Muscle of arm (tissue), 12 donors: ENCODE measurements around the gene DUOXA2. TPM values are rescaled to one million over a fixed set of nuclear protein-coding genes. Genes with fewer than 3 reads are reported as not detected.
"Not testable (repeated sequence)": the region's sequence is repeated elsewhere in the genome, so short reads cannot be mapped to it uniquely, and the experiment has no call there.

Experiments
- DNase-seq: peaks from one replicate; pipeline ENCODE4 v3.0.0-alpha.2; 2013
- polyA plus RNA-seq, 12 donors: library from polyadenylated mRNA; unstranded; fragments of 120-200 nt; gene quantifications; one replicate each; pipeline ENCODE4 v1.2.1, GENCODE V29; 2013; ENCODE audit not compliant: insufficient read length in 12 of 12

DUOXA2 gene
- polyA plus RNA-seq, 12 donors: 0.16 to 1.2 TPM; not detected in 10

DNA sequence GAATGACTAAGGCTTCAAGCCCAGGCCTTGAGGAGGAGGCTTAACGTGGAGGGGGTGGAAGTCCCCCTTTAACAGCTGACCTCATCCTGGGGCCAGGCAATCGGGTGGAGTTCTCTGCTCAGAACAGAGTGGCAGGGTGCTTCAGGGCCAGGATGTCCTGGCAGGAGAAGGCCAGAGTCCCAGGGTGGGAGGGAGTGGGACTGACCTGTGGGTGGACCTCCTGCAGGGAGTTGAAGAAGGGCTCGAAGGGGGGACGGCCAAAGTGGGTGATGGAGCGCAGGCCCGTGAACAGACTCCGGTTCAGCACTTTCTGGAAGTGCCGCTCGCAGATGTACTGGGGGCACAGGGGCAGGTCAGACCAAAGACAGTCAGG lies 19.8 kb upstream of the DUOXA2 start:
- no peak for DNase-seq

DNA sequence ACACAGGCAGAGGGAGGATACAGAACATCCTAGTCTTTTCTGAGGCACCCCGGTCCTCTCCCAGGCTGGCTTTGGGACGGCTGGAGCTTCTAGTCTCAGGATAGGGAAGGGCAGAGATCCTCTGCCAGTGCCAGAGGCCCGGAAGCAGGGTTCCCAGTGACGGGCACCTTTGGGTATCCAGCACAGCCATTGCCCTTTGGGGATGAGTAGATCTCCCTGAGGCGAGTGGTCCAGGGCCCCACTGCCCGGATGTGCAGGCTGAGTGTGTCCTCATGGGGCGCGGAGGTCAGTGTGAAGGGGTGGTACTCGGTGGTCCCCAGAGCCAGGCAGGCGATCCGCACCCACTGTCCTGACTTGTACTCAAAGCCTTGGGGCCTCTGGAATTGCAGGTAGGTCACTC lies 18.5 kb upstream of the DUOXA2 start:
- DNase-seq: no peak

DNA sequence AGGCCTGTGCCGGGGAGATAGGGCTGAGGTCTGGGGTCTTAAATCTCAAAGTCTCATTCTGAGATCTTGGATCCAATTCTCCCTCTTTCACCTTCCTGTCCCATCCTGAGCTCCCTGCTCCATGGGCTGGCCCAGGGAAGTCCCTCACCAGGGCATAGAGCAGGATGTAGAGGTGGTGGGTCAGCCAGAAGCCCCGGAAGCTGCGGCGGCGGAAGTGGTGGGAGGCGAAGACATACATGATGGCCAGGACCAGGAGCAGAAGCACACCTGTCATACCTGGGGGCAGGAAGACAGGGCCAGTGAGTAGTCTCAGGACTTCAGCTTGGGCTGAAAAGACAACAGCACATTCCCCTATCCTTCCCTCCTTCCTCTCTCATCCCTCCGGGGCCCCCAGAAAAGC lies 16.7 kb upstream of the DUOXA2 start:
- DNase-seq: no peak

DNA sequence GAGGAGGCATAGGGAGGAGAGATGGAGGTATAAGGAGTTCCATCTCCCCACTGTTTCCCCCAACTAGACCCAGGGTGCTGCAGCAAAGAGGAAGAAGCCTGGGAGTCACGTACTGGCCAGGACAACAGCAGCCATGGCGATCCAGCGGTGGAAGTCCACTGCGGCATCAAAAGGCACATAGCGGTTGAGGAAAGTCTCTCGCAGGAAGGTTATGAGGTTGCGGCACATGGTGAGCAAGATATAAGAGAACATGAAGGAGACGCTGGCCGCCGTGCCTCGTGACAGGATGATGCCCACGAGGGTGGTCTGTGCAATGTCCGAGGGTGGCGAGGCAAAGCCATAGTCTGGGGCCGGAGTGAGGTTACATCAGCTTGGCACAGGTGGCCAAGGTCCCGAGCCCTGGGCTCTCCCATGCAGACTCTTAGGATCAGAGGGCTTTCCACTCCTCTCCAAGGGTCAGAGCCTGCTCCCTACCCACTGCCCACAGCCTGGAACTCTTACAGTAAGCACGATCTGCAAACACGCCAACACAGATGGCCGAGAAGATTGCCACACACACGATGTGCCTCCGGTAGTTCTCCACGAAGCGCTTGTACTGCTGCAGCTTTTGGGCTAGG lies 14.5 kb upstream of the DUOXA2 start:
- no peak for DNase-seq

DNA sequence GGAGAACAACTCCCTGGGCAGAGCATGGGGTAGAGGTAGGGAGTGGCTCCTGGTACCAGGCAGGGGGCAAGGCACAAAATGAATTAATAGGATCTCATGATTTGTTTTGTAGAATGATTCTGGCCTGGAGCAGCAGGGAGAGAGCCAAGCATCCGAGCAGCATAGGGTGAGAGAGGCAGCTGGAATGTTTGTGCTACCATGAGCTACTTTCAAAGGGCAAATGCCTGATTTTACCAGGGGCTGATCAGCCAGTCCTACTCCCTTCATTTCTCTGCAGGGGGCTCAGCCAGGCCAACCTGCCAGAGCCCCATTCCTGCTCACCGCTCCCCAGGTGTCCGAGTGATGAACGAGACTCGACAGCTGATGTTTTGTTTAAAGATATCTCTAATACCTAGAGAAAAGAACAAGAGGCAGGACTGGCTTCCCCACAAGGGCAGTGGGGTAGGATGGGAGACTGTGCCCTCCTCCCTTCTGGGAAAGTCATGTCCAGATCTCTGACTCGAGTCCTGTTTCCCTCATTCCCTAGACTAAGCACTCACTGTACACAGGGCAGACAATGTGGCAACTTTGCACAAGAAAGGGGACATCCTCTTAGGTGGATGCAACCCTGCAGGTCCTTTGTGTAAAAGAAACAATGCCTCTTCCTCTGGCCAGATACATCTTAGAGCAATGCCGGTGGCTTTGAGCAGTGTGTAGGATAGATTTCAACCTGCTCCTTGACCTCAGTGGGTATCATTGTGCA lies 13.1 kb upstream of the DUOXA2 start:
- no peak for DNase-seq

DNA sequence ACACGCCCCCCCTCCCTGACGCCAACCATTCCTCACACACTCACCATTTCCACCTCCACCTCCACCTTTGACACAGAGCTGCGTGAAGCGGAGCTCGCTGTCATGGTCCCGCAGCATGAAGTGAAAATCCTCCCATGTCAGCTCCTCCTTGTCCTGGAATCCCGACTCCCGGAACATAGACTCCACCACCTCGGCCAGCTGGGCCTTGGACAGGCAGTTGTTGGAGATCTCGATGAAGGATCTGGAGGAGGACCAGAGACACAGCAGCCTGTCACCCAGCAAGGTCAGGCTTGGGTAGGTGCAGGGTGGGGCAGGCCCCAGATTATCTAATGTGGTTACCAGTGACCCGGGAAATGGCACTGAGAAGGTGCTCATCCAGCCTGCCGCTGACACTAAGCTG lies 12.4 kb upstream of the DUOXA2 start:
- DNase-seq: no peak

DNA sequence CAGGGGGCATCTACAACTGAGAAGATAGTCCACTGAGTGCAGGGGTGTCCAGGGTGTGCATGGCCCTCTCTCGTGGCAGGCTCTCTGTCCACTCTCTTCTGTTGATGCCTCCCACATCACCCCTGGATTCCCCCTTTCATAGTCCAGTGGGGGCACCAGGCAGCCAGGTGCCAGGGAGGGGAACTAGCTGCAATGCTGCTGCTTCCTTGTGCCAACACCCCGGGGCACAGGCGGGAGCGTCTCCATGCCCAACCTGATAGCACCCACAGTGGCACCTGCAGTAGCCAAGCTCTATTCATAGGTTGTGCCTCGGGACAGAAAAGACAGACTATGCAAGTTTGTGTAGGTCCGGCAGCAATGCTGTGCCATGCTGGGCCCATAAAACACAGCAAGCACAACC lies 11.9 kb upstream of the DUOXA2 start:
- DNase-seq: no peak

DNA sequence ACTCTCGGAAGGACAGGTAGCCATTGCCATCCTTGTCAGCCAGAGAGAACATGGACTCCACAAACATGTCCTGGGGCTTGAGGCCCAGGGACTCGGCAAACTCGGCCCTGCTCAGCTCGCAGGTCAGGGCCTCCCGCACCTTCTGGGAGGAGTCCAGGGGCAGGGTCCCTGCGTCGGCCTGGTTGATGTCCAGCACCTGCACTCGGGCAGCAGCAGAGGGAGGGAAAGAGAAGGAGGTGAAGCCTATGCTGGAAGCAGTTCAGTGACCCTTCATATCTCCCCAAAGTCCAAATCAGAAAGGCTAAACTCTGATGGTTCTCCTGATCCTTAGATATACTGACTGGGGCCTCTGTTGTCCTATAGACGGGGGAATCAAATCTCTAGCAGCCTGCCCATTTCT lies 10.0 kb upstream of the DUOXA2 start:
- not testable (repeated sequence) for DNase-seq

DNA sequence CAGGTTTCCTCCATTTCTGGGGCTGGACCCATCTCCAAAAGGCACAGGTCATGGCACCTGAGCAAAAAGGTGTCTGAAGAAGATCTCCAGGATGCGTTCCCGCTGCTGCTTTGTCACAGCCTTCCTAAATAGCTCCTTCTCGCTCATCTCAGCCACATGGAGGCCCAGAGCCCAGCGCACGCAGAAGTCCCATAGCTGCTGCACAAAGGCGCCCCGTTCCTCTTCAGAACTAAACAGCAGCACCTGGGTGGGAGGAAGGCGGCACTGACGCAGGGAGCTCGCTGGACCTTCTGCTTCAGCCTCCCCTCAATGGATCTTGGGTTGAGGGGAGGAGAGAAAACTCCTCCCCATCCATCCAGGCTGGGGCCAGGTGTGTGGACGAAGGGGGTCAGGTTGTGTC lies 8.5 kb upstream of the DUOXA2 start:
- DNase-seq: no peak

DNA sequence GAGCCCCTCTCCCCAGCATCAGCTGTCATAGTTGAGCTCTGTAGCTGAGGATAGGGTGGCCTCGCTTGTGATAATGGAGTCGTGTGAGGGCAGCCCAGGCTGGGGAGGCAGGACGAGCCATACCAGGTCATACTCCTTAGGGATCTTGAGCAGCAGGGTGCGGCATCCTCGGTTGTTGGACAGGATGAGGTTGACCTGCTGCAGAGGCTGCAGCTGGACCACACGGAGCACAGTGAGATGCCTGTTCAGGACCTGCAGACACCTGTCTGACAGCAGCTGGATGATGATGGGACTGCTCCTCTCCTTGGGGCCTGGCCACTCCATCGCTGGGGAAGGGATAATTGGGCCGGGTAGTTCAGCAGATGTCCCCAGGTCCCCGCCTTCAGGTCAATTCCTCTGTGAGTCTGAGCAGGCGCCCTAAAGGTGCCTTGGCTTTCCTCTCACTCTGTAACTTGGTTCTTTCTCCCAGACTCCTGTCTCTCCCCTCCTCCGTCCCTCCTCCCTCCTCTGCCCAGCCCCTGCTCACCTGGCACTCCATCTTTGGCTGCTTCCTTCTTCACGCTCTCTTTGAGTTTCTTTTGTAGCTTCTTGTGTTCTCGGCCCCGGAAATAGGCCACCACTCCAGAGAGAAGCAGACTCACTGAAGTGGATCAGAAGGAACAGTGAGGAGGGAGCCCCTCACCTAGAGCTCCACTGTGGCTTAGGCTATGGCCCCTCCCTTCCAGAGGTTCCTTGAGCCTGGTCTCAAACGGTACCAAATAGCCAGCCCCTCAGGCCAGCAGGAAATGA lies 7.9 kb upstream of the DUOXA2 start:
- no peak for DNase-seq

DNA sequence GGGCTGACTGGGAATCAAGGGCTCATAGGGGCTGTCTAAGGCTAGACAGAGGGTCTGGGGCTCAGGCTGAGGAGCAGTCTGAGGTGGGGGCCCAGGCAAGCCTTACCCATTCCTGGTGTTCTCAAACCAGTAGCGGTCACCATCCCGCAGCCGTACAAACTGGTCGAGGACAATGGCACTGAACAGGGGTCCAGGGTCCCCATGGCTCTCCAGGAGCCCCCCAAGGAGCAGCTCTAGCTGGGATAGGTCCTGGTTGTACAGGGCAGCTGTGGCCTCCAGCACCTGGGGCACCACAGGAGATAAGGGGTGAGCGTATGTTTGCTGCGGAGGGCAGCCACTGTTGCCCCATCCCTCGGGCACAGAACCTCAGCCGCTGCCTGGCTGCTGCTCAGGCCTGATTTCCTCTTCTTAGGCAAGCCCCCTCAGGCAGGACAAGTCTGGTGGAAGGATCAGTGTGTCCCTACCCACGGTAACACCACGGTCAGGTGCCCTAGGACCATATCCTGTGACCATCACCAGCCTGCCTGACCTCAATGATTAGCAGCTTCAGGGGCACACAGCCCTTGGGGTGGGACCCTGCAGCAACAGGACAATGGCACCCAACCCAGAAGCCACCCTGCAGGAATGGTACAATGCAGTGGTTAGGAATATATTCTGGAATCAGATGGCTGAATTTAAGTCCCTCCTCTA lies 6.0 kb upstream of the DUOXA2 start:
- no peak for DNase-seq

DNA sequence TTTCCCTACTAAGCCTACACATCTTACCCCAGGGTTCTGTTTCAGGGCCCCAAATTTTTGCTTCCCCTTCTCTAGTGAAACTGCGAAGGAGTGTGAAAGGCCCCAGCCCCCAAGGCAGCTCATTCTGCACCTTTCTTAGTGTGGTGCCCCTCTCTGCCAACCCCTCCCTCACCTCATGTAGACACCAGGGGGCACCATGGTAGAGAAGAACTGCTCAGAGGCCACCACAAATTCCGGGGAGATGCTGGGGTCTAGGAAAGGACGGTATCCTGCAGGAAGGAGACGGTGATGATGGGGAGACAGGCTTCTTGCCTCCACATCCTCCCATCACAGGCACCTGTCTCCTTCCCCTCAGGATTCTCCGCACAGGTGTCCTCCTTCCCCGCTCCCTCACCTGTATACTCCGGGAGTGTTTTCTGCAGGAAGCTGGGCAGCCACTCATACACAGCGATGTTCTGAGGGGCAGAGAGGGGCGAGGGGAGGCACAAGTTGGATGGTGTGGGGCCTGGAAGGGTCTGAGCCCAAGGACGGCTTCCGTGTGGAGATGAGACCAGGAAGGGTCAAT lies 3.8 kb upstream of the DUOXA2 start:
- no peak for DNase-seq

DNA sequence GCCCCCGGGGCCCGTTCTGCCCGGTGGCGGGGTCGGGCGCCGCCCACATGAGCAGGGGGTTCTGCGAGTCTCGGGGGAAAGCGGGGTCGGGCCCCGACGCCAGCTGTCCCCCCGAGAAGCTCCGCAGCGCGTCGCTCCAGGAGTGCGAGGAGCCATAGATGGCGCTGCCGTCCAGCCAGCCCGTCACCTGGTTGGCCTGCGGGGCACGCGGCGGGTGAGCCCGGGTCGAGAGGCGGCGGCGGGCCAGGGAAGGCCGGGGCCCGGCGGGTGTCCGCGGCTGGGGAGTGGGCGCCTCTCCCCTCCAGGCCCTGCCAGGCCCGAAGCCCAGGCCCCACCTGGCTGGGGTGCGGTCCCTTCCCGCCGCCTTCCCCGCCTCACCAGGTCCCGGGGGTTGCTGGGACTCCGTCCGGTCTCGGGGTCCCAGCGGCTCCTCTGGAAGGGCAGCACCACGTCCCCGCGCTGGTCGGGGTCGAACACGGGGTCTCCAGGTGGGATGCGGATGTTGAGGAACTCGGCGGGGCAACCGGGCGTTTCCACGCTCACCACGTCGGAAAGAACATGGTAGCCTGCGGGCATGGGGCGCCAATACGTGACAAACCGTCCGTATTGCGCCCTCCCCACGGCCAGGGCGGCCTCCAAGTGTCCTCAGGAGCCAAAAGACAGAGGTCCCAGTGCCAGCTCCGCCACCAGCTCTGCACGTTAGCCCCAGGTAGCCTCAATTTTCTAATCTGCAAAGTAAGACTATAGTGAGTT lies 2.6 kb upstream of the DUOXA2 start:
- no peak for DNase-seq

DNA sequence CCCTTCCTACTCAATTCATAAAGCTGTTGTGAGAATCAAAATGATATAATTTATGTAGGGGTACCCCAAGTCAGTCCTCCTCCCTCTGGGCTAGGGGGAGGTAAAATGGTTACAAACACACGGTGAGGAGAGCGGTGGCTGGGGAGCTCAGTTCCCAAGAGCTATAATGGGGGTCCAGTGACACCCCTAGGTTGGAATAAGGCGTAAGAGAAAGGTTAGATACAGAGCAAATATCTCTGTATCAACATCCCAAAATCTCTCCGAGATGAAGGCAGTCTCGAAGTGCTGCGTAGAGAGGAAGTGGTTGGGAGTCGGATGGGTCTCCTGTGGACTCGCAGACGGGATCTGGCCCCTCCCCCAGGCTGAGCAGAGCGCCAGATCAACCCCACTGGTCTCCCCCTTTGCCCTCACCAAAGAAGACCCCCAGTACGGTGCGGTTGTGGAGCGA lies 2.0 kb upstream of the DUOXA2 start:
- no peak for DNase-seq

DNA sequence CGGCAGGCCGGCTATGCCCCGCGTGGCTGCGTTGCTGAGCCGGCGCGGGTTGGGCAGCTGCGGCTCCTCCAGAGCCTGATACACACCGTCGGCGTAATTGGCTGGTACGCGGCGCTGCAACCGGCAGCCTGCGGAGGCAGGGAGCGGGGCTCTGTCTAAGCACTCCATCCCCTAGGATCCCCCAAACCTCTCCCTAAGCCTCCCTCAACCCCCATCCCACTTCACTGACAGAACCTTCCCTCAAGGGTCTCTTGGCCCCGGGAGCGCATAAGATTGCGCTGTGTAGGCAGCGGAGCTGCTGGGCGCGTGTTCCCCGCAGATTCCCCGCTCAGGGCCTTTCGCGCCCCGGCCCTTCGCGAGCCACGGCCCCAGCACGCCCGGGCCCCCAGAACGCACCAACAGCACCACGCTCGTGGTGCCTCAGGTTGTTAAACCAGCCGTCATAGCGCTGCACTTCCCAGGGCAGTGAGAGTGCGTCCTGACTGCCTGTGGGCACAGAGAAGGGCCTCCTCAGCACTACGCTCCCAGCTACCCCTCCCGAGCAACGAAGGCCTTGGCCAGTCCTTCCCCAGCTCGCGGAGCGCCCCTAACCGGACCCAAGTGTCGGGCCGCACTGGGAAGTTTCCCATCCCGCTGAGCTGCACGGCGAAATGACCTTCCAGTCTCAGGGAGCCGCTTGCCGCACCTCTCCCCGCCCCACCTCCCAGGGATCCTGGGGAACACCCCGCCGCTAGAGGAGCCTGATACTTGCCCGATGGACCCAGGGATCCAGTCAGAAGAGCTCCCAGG lies 1.3 kb upstream of the DUOXA2 start:
- DNase-seq: no peak

DNA sequence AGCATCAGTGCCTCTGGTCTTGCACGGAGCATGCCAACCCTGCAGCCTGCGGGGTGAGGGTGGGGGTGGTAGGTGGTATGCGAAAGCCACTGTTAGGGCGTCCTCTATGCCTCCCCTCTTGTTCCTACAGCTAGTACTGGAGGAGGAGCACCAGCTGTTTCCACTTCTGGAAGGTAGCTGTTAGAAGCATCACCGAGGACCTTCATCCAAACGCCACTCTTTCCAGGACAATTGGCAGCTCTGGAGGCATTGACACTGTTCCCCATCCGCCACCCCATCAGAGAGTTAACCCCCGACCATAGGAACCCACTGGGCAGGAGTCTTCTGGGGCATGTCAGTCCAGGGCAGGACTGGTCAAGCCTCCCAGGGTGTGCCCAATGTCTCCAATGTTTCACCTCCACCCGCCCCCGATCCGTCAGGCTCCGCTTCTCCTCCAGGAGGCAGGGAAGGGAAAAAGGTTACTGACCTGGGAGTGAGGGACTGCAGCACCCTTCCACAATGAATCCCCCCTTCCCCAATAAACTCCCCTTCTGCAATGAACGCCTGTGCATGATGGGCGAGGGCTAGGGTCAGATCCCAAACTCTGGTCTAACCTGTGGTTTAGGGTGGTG lies 641 bp upstream of the DUOXA2 start:
- DNase-seq: no peak

DNA sequence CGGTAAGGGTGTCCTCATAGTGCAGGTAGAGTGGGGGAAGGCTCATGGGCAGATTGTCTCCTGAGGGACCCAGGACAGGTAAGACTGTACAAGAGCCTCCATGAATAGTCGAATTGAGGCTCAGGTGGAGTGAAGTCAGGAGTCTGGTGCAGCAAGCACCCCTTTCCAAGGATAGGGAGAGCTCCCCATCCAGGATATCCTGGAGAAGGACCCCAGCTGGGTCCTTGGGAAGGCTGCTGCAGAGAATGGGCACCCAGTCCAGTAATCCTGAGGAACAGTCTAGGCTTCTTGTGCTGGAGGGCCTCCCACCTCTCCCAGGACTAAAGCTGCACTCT lies 592 bp downstream of the DUOXA2 start:
- DNase-seq: no peak

DNA sequence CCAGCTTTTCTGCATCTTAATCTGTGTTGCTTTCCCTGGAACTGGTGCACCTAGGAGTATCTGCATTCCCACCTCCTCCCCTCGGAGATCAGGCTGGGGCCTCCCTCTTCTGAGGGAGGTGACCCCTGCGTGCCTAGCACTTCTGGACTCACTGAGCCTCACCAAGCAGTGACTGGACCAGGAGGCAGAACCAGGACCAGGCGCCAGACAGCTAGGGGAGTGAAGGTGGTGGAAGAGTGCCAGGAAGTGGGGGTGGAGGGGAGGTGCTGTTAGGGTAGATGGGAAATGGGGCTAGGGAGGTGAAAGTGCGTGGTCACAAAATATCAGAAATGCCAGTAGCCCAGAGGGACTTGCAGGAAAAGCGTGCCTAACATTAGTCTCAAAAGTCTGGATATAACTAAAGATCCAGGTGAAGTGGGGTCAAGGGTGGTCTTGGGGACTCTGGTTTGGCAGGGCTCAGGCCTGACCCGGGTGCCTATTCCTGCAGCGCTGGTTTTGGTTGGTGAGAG lies 1.2 kb downstream of the DUOXA2 start:
- DNase-seq: no peak

DNA sequence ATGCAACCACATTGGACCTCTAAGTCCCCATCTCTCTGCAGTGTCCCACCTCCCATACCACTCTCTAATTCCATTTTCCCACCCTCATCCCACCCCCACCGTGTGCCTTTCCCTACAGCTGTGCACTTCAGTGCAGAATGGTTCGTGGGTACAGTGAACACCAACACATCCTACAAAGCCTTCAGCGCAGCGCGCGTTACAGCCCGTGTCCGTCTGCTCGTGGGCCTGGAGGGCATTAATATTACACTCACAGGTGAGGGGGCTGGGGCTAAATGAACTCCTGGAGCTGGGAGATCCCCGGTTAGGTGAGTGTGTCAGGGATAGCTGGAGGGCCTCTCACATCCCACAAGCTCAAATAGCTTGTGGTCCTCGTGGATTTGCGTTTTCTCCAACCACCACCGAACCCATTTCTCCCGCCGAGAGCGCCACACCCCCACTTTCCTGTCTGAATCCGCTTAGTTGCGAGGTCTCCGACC lies 1.9 kb downstream of the DUOXA2 start:
- DNase-seq: no peak
